Daoy (cell line): ENCODE measurements around the gene RAB5B. TPM values are rescaled to one million over a fixed set of nuclear protein-coding genes. Genes with fewer than 3 reads are reported as not detected.
A peak's percentile ranks its signal among the peaks of the same experiment; 100 is the strongest.

Experiments used
- DNase-seq: peaks from one replicate; pipeline ENCODE4 v3.0.0-alpha.2; 2015; ENCODE audit warnings: low read depth
- total RNA-seq: library from RNA; depleted of rRNA; stranded (reverse); fragments of >200 nt; shearing (Covaris generic); gene quantifications from 2 replicates; pipeline ENCODE4 v1.2.3, GENCODE V29; 2014

RAB5B gene
- total RNA-seq, 1 experiment from 2014 or later, result 31.7 TPM

DNA sequence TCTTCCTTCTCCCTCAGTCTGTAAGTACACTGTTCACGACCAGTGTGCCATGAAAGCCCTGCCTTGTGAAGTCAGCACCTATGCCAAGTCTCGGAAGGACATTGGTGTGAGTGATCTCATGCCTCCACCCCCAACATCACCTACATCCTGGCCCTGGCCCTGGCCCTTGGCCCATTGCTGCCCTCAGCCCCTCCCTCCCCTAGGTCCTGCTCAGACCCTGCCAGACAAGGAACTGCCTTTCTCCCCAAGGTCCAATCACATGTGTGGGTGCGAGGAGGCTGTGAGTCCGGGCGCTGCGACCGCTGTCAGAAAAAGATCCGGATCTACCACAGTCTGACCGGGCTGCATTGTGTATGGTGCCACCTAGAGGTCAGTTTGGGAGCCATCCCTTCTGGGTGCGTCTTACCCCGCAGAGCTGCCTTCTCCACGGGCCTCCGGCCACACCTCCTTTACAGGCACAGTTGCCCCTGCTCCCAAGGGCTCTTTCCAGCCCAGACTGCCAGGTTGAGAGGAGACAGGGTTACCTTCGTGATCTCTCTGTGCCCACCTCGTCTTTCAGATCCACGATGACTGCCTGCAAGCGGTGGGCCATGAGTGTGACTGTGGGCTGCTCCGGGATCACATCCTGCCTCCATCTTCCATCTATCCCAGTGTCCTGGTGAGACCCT is 33.7 kb upstream of the RAB5B start:
- peak; percentile 86 for DNase-seq

- no peak for DNase-seq
These were observed 31.8 kb upstream of the RAB5B start for GRCh38 chr12:55942055-55942454.

GRCh38 chr12:55942577-55943136 is 31.2 kb upstream of the RAB5B start:
- no peak for DNase-seq

GRCh38 chr12:55946553-55946952 is 27.3 kb upstream of the RAB5B start:
- no peak for DNase-seq

DNA sequence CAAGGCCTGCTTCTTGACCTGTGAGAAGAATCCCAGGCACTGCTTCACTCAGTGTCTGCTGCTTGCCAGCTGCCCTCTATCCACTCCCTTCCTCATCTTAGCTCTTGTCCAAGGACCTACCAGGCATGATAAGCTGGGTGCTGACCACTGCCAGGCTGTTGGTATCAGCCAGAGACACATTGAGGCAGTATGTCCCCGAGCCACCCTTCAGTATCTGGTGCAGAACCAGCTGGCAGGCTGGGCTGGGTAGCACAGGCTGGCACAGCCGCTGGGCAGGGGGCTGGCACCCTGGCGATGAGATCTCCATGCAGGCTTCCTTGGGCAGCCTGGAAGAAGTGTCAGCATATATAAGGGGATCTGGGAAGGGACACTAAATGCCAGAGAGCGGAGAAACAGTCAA is 18.5 kb upstream of the RAB5B start:
- no peak for DNase-seq

- DNase-seq, result peak; percentile 78
These were observed 17.9 kb upstream of the RAB5B start for GRCh38 chr12:55955800-55956508.

- DNase-seq, result no peak
These were observed 16.6 kb upstream of the RAB5B start for GRCh38 chr12:55957106-55957859.

- DNase-seq, result no peak
These were observed 10.1 kb upstream of the RAB5B start for GRCh38 chr12:55963760-55964159.

GRCh38 chr12:55965240-55965639 is 8.6 kb upstream of the RAB5B start:
- DNase-seq, result no peak

DNA sequence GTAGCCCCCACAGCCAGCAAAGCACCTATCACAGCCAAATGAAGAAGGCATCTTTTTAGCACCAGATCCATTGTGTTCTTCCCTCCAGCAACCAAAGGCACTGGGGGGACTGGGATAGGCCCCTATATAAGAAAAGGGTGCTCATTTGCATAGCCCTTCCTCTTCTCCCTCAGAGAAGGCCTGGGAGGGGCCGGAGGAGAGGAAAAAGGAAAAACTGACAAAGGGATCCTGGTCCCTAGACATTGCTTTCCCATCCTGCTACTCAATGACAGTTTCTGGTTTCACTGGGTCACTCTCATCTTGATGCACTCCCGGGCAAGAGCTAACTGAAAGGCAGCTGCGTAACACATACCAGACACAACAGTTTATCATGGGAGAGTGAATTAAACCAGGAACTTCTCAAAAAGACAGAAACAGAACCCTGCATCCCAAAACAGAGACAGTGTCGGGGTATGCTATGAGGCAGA is 7.9 kb upstream of the RAB5B start, which contains the start of gene PMEL:
Gene PMEL, minus strand, starts transcription at position 102 of the 467 bp plus-strand sequence. Its CDS starts 31 bp downstream, at position 71.
- no peak for DNase-seq

DNA sequence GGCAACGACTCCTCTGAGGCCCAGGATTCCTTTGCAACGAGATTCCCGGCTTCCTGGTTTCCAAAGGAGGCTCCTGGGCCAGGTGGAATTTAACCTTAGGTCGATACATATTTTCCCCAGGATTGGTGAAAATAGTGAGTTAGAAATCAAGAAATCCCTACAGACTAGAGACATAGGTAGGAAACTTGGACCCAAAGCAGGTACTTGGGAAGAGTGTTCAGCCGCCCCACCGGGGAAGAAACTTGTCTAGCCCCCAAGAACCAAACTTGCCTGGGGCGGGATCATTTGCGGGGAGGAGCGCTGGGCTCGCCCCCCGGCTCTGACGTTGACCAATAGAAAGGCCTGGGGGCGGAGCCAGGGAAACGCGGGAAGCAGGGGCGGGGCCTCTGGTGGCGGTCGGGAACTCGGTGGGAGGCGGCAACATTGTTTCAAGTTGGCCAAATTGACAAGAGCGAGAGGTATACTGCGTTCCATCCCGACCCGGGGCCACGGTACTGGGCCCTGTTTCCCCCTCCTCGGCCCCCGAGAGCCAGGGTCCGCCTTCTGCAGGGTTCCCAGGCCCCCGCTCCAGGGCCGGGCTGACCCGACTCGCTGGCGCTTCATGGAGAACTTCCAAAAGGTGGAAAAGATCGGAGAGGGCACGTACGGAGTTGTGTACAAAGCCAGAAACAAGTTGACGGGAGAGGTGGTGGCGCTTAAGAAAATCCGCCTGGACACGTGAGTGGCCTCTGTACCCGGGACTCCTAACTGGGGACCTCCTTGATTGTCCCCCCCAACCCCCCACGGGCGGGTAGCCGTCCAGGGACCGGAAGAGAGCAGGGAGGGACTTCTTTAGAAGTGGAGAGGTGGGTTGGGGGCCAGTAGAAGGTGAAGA is 7.2 kb upstream of the RAB5B start, which contains the start of gene CDK2:
Gene CDK2, plus strand, starts transcription at position 423 of the 874 bp plus-strand sequence. Its CDS starts 179 bp downstream, at position 602.
- peak; percentile 91 for DNase-seq

DNA sequence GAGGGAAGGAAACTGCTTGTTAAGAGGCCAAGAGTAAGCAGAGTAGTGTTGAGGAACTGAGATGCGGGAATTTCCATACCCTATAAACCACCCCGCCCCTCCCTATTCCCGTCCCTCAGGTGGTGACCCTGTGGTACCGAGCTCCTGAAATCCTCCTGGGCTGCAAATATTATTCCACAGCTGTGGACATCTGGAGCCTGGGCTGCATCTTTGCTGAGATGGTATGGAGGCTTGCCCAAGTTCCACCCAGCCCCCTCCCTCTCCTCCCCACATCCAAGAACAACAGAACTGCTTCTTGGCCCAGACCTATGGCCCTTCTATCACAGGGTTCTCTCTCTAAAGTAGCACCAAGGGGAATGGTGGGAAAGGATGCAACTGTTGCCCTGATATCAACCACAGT is 4.5 kb upstream of the RAB5B start:
- no peak for DNase-seq

- DNase-seq, result no peak
These were observed 3.1 kb upstream of the RAB5B start for GRCh38 chr12:55970775-55971174.

- peak; percentile 41 for DNase-seq
These were observed 1.8 kb upstream of the RAB5B start for GRCh38 chr12:55972042-55972441.

DNA sequence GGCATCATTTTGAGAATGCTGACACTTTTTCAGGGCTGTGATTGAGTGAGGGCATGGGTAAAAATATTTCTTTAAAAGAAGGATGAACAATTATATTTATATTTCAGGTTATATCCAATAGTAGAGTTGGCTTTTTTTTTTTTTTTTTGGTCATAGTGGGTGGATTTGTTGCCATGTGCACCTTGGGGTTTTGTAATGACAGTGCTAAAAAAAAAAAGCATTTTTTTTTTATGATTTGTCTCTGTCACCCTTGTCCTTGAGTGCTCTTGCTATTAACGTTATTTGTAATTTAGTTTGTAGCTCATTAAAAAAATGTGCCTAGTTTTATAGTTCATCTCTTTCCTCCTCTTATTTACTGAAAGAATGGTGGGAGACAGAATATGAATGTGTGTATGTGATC is 1.4 kb upstream of the RAB5B start:
- no peak for DNase-seq

DNA sequence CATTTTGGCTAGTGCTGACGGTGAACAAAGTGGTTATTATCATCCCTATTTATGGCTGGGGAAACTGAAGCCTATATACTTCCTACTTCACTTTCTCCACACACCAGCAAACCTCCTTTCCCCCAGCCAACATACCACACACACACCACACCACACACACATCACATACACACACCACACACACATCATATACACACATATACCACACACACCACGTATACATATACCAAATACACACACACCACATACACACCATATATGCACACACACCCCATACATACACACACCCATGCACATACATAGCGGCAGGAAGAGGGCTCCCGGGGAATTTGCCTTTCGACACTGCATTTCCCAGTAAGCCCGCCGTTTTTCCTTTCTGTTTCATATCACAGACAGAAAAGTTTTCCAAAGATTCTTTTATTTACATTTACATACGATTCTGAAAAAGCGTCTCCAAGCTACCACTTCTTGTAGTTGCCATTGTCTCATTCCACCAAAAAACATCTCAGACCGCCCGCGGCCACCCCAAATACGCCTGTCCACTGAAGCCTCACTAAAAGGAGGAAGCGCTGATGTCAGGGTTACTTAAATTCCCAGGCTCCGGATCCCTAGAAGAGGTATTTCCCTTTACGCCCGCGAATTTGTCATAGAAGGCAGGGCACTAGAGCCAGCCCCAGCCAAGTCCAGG is 823 bp upstream of the RAB5B start:
- no peak for DNase-seq

DNA sequence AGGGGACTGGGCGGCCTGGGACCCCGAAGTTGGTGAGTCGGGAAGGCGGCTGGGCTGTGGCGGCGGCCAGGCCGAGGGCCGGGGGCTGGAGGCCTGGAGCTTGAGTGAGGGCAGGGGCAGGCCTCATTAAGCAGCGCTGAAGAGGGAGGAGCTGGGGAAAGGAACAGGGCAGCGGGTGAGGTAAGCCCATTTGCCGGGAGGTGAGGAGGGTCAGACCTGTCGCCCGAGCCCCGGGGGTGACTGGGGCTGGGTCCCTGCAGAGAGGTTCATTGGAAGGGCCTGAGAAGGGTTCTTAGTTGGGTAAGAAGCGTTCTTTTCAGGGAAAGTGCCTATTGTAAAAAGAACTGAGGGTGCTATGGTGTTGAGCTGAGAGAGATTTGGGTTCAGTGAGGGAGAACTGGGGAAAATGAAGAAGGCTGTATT is 441 bp downstream of the RAB5B start:
- peak; percentile 61 for DNase-seq

- no peak for DNase-seq
These were observed 4.5 kb downstream of the RAB5B start for GRCh38 chr12:55978393-55978792.

- no peak for DNase-seq
These were observed 5.2 kb downstream of the RAB5B start for GRCh38 chr12:55979069-55979468.

DNA sequence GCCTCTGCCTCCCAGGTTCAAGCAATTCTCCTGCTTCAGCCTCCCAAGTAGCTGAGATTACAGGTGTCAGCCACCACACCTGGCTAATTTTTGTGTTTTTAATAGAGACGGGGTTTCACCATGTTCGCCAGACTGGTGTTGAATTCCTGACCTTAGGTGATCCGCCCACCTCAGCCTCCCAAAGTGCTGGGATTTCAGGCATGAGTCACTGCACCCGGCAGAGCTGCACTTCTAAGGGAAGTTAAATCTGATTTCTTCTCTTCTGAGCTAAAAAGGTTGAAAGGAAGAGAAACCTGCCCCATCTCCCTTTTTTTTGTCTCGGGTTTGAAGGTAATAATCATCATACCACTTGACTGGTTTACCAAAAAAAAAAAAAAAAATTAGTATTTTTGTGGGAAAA is 8.0 kb downstream of the RAB5B start:
- DNase-seq, result peak; percentile 41
